Activated CD4-positive, alpha-beta T cell treated with anti-CD3 and anti-CD28 coated beads for 1 hour (primary cell): ENCODE measurements around the gene CDH12.

Source experiments
- DNase-seq: peaks from one replicate; pipeline ENCODE4 v3.0.0-alpha.2; 2020

CDH12 gene

DNA sequence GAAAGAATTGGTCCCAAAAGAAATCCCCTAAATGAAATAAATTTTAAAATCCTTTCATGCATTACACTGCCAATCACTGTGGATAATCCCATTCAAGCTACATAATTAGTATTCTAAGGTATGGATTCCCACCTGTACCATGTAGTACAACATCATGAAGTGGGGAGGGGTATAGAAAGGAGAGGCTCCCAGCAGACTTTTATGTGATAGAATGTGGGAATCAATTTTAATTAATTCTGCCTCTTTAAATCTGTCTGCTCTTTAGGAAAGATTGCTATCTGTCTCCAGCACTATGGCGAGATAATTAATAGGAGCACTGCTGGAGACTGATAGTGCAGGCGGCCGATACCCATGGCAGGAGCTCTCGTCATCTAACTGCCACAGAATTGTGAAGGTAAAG is 95.4 kb downstream of the CDH12 start:
- DNase-seq: no peak

DNA sequence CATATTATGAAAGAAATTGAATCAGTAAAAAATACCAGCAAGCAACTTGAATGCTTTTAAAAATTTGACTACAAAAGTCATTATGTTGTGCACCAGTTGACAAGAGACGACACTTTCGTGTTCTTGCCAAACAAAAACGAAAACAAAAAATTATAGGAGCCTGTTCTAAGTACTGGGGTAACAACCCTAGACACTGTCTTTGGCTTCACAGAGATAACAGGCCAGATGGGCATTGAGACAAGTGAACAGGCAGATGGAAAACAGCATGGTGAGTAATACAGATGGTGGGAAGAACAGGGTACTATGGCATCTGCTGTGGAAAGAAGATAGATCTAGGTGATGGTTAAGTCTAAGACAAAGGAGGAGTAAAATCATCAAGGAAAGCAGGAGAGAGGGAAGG is 99.0 kb downstream of the CDH12 start:
- no peak for DNase-seq

DNA sequence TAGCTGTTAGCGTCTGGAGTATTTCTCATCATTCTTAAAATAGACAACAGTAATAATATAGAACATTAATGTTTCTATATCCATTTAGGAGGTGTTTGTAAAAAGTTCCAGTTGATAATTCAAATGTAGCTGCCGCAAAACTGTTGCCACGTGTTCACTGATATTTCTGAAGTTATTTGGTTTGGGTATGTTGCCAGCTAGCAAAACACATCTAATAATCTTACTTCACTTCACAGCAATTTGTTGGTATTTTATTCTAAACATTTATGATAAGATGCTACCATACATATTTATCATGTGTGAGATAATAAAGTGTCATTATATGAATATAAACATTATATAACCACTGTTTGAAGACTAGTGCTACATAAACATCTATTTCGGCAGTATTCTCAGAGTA is 101.6 kb downstream of the CDH12 start:
- no peak for DNase-seq

DNA sequence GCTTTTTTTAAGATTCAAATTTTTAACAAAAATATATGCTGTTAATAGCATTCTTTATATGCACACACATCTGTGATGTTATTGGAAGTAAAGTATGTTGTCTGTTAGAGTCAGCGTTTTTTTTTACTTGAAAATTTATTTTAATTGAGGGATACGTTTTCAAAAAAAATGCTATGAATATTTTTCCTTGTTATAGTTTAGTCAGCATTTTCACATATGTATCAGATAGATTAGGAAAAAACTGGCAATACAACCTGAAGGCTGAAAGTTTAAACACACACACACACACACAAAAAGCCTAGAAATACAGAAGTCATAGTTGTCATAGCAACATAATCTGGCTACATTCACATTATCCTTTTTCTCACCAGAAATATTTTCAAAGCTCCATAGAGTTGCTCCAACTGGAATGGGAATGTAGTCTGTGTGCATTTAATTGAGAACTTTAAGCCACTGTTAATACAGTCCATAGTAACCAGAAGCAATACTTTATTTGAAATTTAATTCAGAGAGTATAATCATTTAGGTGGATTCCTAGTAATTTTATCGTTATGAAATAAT is 116.6 kb downstream of the CDH12 start:
- no peak for DNase-seq

DNA sequence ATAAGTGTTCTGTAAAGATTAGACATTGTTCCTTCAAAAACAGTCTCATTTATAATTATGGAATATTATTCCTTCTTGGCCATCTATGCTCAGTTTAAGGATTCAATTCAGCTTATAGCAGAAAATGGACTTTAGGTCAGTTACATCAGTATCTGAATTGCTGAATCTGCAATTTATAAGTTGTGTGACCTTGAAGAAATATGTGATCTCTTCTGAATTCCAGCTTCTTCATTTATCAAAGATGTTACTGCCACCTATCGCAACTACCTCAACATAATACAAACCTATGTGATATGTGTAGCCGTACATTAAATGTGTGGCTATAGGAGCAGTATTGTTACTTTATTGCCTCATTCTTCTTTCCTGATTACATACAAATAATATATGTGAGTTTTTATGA is 118.2 kb downstream of the CDH12 start:
- DNase-seq: no peak

DNA sequence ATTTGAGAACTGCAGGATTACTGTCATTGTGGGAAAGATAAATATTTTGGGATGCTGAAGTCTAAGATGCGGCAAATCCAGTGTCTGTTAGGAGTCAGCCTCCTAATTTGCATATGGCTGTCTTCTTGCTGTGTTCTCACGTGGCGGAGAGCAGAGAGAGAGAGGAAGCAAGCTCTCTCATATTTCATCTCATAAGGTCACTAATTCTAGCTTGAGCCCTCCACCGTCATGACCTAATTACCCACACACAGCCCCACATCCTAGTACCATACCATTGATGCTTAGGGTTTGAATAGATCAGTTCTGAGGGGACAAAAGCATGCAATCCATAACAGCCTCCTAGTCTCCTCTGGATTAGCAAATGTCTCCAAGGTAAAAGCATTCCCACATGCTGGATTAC is 124.5 kb downstream of the CDH12 start:
- DNase-seq: no peak

DNA sequence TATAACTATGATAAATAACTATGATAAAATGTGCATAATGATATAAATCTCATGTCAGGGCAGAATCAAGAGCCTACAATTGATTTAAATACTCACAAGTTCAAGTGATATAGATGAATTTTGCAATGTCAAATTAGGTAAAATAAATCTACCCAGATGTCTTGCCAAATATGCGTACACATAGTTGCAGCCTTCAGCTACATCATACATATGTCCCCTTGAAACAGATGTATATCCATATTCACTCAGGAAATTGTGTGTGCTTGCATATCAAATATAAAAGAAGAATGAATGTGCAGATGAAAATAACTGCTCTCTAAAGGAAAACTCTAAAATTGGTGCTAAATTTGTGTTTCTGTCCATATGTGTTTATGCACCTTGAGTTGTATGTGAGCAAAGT is 130.7 kb downstream of the CDH12 start:
- no peak for DNase-seq

DNA sequence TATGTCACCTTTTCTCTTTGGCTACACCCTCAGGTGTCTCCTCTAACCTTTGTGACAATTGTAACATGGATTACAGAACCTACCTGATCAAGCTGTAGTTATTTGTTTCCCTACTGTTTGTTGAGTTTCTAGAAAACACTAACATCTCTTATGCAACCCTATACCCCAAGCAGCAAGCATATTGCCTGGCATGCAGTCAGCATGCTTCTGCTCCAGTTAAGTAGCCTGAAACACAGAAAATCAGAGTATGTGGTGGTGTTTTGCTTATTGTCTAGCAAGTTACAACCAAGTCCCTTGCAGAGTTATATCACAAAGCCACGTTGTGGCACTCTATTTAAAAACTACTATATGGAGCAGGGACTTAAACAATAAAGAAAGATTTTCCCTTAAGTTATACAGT is 131.1 kb downstream of the CDH12 start:
- DNase-seq: no peak

DNA sequence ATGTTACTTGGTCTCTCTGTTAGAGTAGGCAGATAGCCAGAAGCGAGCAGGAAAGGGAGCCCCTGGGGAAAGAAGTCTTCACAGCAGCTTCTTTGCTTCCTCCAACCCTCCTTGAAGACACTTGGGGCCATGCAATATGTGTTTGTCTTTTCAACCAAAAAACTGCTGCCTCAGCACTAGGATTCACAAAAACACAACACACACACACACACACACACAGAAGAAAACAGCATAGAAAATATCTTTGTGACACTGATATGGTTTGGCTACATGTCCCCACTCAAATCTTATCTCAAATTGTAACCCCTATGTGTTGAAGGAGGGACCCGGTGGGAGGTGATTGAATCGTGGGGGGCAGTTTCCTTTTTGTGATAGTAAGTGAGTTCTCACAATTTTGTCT is 133.3 kb downstream of the CDH12 start:
- DNase-seq: no peak

DNA sequence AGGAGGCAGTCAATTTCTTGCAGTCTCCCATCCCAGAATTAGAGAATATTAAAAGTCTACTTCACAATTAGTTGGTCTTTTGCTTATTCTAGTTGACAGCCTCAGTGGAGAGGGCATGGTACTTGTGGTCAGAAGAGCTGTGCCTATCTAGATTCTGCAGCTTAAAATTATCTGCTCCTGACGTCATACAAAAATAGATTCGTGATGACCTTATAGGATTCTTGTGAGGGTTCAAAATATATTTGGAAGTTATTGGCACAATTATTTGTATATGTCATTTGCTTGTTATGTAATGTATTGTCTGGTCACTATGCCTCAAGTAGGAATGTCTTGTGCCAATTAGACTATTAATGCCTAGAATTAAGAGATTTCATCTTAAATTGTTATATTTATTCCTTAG is 142.5 kb downstream of the CDH12 start:
- DNase-seq: no peak

DNA sequence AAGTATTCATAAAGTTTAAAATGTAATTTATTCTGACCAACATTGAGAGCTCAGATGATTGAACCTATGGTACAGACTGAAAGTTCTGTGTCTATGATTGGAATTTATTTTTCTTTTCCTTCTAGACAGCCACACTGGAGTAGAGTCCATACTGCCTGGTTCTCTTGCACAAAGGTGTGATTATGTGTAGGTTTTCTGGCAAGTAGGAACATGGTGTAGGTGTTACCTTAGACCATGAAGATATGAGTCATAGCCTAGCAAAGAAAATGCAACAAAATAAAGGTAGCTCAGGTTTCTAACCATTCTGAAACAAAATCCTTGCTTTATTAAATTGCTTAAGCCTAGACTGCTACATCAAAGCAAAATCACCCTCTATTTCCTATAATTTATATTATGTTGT is 143.4 kb downstream of the CDH12 start:
- DNase-seq: no peak

DNA sequence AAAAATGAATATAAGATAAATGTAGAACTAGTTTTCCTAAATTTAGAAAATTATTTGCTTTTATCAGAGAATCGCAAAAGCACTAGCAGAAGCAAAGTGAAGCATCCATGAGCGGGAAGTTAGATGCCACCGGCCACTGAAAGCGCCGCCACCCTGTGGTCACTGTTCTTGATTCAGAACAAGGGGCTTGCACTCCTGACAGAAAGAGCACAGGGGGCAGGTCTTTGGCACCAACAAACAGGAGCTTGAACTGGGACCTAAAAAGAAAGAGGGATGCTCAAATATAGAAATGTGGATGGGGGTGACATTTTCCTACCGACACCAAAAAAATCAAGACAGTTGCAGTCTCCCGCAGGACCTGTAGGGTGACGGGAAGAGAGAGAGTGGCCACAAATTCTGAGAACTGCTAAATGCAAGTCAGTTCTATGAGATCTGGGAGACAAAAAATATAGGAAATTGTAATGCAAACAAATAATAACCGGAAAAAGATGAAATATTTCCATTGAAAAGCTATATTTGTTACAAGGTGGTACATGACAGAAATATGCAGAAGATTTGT is 144.3 kb downstream of the CDH12 start:
- DNase-seq: no peak

DNA sequence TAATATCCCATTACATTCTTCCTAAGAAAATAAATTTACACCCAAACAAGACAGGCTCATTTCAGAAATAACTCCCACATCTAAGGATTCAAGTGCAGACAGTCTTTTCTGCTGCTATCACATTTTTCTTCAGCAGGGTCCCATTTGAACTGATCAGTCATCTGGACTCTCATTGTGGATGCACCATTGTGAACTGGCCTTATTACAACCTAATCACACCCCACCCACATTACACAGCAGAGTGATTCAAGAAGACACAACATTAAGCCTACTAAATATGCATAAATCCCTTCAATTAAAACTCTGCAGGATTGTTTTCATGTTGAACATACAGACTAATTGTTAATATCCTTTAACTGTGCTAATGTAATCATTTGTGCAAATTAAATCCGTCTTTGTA is 146.2 kb downstream of the CDH12 start:
- DNase-seq: no peak

DNA sequence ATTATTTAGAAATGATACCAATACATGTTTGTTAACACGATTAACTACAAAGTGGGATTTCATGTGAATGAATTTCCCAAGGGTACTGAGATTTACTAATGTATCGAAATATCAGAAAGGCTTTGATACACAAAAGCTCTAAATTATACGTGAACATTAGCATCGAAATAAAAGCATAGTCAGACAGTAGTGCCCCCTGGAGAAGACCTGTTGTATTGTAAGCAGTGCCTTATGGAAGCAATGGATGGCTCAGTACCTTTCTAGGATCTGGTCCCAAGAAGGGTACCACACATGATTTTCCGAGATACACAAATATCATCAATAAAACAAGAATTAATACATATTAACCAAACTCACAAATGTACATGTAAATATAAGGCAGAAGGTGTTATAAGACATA is 153.8 kb downstream of the CDH12 start:
- DNase-seq: no peak

DNA sequence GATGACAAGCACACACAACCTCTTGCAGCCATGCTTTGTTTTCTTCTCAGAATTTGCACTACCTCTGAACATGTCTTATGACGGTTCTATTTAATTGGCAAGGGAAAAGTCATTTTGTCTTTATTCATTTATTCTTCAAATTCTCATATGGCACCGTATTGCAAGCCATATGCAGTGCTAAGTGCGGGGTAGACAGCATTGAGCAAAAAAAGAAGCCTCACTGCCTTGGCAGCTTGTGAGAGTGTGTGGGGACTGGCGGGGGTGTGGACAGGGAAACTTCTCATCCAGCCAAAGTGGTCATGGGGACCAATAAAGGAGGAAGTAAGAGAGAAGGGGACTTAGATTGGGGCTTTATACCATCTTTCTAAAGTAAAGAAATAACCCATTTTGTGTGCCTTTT is 160.0 kb downstream of the CDH12 start:
- no peak for DNase-seq

DNA sequence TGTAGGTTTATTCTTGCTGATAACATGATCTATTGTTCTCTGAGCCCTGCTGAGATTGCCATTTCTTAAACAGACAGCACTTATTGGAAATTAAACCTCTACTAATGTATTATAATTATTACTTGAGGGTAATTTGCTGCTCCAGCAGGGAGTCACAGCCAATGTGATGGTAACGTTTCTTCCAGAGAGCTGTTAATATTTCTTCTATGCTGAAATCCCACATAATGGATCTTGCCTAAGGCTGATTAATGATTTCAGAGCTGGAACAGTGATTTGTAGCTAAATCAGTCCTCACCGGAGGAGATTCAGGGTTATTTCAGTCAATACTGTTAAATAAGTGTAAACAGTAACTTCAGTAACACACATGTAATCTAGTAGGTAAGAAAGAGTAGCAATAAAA is 170.1 kb downstream of the CDH12 start:
- no peak for DNase-seq

DNA sequence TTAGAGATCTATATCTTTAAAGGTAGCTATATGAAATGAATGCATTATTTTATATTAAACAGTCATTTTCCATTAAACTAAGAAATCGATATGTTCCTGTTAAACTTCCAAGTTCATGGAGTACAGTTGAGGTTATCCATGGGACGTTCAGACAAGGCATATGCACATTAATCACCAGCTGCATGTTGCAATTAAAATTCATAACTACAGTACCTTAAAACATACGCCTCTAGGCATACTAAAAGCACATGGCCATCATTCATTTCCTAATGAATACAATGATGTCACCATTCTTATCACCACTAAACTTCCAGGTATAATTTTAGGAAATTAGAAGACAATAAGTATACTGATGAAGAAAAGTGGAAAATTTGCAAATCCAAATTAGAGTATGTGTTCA is 174.3 kb downstream of the CDH12 start:
- DNase-seq: no peak

DNA sequence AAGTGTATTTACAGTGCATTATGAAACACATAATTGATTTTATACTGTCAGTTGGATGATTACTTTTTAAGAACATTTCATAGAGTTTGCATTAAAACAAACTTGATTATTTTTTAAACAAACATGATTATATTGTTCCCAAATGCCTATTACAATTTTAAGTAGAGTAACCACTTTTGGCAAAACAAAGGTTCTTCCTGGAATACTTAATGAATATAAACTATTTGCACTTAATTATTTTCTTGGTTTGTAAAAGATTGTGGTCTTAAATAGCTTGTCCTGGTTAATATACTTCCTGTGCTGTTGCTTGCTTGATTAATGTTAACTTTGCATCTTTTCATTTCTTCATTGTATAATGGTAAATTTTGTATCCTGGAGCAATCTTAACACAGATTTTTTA is 180.0 kb downstream of the CDH12 start:
- no peak for DNase-seq

DNA sequence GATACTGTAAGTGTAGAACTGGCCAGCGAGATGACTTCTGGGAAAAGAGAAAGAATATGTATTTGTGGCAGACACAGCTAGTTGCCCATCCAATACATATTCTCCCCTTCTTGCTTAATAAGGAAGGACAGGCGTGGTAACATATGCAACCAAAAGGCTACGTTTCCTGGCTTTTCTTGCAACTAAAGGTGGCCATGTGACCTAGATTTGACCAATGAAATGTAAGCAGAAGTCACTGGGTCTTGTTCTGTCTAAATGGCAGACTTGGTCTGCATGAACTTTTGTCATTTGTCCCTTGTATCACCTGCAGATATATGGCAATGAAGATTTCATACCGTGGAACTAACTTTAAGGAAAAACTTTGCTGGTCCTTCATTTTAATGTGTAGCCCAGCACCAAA is 183.8 kb downstream of the CDH12 start:
- DNase-seq: no peak

DNA sequence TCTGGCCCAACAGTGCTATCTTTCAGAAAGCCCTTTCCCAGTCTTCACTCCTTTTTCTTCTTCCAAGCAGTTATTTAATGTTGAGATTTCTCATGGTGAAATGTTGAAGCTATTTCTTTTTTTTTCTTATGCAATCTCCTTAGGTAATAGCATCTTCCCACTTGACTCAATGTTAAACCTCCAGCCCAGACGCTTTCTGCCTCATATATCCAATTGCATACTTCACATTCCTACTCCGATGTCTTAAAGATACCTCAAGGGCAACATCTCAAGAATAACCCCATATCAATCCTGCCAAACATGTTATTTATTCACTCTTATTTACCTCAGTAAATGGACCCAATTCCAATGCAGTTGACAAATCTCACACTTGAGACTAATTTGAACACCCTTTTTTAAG is 187.3 kb downstream of the CDH12 start:
- DNase-seq: no peak

DNA sequence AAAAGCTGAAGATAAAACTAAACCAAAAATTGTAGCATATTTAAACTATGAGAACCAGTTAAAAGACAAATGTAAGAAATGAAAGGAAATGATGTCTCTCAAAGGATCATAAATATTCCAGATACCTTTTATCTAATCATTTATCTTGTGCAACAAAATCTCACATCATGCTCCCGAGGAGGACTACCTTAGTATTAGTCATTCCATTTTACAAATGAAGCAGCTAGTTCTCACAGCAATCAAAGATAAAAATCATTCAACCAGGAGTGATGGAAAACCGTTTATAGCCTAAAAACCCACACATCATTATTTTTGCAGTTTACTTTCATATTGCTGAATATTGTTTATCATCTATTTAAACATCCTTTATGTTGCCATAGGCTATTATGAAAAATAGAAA is 190.0 kb downstream of the CDH12 start:
- no peak for DNase-seq

DNA sequence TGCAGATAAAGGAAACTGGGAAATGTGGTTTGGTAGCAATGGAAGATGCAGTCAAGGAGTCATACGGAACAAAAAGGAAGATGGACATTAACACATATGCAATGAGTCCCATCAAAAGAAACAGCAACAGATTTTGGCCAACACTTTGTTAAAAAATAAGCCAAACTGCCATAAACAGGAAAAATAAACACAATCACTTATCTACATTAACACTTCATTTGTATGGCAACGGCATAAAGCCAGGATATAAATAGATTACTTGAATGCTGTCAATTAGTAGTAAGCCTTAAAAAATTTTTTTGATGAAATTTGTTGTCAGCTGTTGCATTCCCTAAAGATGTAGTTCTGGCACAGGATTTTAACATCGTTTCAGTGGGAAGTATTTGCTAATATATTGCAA is 190.8 kb downstream of the CDH12 start:
- DNase-seq: no peak

DNA sequence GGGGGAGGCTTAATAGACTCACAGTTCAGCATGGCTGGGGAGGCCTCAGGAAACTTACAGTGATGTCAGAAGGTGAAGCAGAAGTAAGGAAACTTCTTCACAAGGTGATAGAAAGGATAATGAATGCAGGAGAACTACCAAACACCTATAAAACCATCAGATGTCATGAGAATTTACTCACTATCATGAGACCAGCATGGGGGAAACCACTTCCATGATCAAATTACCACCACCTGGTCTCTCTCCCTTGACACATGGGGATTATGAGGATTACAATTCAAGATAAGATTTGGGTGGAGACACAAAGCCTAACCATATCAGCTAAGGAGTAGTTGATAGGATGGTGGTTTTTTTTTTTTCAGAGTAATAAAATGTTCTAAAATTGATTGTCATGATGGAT is 201.8 kb downstream of the CDH12 start:
- DNase-seq: no peak

DNA sequence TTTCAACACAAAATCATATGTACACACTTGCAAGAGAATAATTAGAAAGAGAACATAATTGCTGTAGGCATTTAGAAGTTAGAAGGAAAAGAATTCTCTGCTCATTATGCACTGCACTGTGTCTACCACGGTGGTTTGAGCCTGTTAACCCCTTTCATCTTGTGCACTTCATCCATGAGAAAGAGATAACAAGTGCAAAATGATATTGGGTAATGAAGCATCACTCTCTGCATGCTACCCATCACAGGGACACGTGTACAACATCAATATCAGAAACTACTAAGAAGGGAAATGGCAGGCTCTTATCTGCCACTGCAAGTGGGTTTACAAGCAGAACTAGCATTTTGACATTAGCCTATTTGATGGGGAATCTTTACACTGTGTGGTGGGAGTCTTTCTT is 202.6 kb downstream of the CDH12 start:
- no peak for DNase-seq

DNA sequence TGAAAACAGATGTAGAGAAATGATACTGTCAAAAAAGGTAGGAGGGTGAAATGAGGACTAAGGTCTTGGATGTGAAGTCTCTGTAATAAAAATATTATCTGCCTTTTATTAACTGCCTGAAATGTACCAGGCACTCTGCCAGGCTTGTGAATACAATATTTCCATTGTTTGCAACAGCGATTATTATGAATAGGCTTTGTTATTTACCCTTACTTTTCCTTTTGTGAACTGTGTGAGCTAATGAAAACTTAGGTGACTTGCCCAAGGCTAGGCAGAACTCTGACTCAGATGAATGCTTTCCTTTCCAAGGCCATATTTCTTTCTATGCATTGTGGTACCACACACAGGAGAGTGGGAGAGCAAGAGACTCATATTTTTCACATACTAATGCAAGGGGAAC is 204.1 kb downstream of the CDH12 start:
- no peak for DNase-seq

DNA sequence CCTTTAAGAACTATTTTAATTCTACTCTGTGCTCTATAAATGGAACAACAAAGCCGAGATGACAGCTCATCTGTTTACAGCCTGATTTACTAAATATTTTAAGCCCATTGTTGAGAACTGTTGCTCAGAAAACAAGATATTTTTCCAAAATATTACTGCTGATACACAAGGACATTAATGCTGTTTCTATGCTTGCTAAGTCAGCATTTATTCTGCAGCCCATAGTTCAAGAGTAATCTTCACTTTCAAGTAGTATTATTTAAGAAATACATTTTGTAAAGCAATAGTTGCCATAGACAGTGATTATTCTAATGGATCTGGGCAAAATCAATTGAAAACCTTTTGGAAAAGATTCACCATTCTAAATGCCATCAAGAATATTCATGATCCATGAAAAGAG is 208.3 kb downstream of the CDH12 start:
- DNase-seq: no peak
